ENCODE results near the gene MZB1. TPM values are rescaled to one million over a fixed set of nuclear protein-coding genes. Genes with fewer than 3 reads are reported as not detected.
"Not testable (repeated sequence)": the region's sequence is repeated elsewhere in the genome, so short reads cannot be mapped to it uniquely, and the experiment has no call there.

MZB1 gene
- total RNA-seq, 1 donor: 0.18 TPM

- no peak for DNase-seq (ENCODE audit: low read depth)
- H3K4me3 ChIP-seq (ENCODE audit: low read depth, low read length): peak overlapping the region; percentile 25
- peak; percentile 57 for TF ChIP-seq CTCF (IDR thresholded peaks at IDR 0.05; ENCODE audit: insufficient read depth, low read length)
Measured at GRCh38 chr5:139392678-139393496, 3.2 kb upstream of the MZB1 start.

DNA sequence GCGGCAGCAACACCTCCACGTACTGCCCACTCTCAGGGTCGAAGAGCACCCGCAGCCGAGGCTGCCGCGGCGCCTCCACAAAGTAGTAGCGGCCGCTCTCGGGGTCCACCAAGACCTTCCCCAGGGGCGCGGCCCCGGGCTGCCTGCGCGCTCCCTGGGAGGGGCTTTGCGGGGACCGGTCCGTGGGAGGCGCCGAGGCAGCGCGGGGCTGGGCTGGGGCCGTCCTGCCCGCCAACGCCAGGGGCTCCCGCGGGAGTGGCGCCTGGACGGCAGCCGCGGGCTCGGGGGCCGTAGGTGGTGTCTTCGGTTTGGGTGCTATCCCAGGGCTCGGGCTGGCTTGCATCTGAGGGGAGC lies 2.6 kb upstream of the MZB1 start:
- no peak for TF ChIP-seq CTCF (IDR thresholded peaks at IDR 0.05; ENCODE audit: insufficient read depth, low read length)
- no peak for DNase-seq (ENCODE audit: low read depth)
- H3K4me3 ChIP-seq (ENCODE audit: low read depth, low read length): no peak overlapping the region

DNA sequence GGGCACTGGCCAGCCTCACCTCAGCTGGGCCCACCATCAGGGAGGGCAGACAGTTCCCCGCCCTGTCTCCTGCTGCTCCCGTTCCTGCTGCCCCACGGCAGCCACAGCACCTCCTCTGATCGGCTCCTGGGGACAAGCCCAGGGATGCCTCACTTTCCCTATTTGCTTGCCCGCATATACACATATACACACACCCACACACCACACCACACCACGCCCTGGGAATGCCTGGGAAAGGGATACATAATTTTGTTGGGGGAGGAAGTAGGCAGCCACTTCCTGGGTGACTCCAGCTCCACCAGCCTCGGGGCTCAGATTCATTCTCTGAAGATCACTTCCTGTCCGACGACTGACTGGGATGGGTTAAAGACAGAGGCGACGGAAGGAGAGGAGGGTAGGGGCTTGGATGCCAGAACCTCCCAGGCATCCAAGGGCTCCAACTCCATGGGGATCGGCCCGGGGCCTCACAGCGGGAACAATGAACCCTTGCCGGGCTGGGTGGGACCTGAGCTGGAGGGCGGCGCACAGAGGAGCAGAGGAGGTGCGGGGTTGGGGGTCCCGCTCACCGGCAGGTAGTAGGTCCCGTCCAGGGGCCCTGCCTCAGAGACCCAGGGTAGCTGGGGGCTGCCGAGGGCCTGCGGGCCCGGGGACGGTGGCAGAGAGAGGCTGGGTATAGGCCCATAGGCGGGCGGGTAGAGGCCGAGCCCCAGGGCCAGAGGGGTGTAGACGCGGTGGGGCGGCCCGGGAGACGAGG lies 2.0 kb upstream of the MZB1 start:
- no peak for TF ChIP-seq CTCF (IDR thresholded peaks at IDR 0.05; ENCODE audit: insufficient read depth, low read length)
- DNase-seq (ENCODE audit: low read depth): no peak
- H3K4me3 ChIP-seq (ENCODE audit: low read depth, low read length): no peak overlapping the region

- TF ChIP-seq CTCF (IDR thresholded peaks at IDR 0.05; ENCODE audit: insufficient read depth, low read length): no peak
Measured at GRCh38 chr5:139390639-139391569, 1.2 kb upstream of the MZB1 start.

GRCh38 chr5:139388198-139388821 lies 1.4 kb downstream of the MZB1 start:
- no peak overlapping the region for H3K4me3 ChIP-seq (ENCODE audit: low read depth, low read length)
- DNase-seq (ENCODE audit: low read depth): peak; percentile 51
- no peak for TF ChIP-seq CTCF (IDR thresholded peaks at IDR 0.05; ENCODE audit: insufficient read depth, low read length)

More at GRCh38 chr5:139390639-139391569, 1.2 kb upstream of the MZB1 start:
- DNase-seq (ENCODE audit: low read depth): no peak
- H3K4me3 ChIP-seq (ENCODE audit: low read depth, low read length): no peak overlapping the region

- H3K4me3 ChIP-seq (ENCODE audit: low read depth, low read length): no peak overlapping the region
- no peak for DNase-seq (ENCODE audit: low read depth)
- no peak for TF ChIP-seq CTCF (IDR thresholded peaks at IDR 0.05; ENCODE audit: insufficient read depth, low read length)
Measured at GRCh38 chr5:139387611-139388197, 2.0 kb downstream of the MZB1 start.

DNA sequence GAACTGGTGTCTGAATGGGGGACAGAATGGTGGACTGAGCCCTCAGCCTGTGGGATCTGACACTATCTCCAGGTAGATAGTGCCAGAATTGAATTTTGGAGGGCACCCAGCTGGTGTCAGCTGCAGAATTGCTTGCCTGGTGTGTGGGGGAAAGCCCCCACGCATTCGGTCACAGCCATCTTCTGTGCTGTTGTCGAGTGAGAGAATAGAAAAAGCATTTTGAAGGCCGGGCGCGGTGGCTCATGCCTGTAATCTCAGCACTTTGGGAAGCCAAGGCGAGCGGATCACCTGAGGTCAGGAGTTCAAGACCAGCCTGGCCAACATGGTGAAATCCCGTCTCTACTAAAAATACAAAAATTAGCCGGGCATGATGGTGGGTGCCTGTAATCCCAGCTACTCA lies 2.8 kb downstream of the MZB1 start:
- DNase-seq (ENCODE audit: low read depth): not testable (repeated sequence)

More for the DNA sequence above, 2.8 kb downstream of the MZB1 start:
- not testable (repeated sequence) for H3K4me3 ChIP-seq (ENCODE audit: low read depth, low read length)
